ENCODE measurements around the gene DIO3. TPM values are rescaled to one million over a fixed set of nuclear protein-coding genes. Genes with fewer than 3 reads are reported as not detected.

The DIO3 gene
- total RNA-seq, 1 donor from 2014 or later = not detected

DNA sequence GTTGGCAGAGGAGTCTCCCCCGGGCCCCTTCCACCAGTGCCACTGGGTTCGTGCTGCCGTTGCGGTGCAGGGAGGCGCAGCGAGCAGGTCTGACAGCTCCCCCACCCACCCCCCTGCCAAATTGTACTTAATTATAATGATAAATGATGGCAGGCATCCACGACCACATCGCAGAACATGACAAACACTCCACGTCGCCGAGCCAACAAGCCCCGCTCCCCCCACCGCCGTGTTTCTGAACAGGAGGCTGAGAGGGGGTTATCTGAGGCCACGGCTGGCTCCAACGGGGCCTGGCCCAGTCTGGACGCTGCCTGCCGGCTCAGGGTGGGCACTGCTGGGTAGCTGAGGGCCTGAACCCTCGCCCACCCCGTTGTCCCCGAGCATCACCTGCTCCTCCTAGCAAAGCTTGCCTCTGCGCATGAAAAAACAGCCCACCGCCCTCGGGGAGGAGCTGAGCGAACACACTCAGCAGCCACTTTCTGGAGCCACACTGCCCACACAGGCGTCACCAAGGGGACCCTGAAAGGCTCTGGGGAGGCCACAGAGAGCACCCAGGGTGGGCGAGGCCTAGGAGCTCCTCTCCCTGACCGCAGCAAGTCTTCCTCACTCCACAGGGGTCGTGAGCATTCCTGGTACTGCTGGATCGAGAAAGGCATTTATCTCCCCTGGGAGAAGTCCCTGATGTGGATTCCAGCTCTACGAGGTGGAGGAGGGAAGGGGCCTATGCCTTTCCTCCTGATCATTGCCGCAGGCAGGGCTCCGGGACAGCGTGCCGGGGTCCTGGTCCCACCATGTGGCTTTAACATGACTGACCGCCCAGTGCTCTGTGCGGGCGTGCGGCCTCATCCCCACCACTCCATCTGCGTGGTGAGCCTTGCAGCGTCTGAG is 35.4 kb upstream of the DIO3 start:
- Mint-ChIP-seq H3K27ac (ENCODE audit: unreplicated experiment) (no peak overlapping the region), H3K4me1 (ENCODE audit: low read depth, unreplicated experiment) (no peaks in the 10 kb centered on the region), H3K9me3 (ENCODE audit: unreplicated experiment) (peaks cover 11% of the 10 kb centered on the region), H3K27me3 (ENCODE audit: unreplicated experiment) (peaks cover 5% of the 10 kb centered on the region), H3K36me3 (ENCODE audit: unreplicated experiment) (peaks cover 5% of the 10 kb centered on the region), H3K4me3 (ENCODE audit: unreplicated experiment) (no peak overlapping the region)
- no peak for DNase-seq
- TF ChIP-seq, protein P1, sequence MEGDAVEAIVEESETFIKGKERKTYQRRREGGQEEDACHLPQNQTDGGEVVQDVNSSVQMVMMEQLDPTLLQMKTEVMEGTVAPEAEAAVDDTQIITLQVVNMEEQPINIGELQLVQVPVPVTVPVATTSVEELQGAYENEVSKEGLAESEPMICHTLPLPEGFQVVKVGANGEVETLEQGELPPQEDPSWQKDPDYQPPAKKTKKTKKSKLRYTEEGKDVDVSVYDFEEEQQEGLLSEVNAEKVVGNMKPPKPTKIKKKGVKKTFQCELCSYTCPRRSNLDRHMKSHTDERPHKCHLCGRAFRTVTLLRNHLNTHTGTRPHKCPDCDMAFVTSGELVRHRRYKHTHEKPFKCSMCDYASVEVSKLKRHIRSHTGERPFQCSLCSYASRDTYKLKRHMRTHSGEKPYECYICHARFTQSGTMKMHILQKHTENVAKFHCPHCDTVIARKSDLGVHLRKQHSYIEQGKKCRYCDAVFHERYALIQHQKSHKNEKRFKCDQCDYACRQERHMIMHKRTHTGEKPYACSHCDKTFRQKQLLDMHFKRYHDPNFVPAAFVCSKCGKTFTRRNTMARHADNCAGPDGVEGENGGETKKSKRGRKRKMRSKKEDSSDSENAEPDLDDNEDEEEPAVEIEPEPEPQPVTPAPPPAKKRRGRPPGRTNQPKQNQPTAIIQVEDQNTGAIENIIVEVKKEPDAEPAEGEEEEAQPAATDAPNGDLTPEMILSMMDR (IDR thresholded peaks at IDR 0.05; ENCODE audit: partially characterized antibody, unreplicated experiment) = no peak

DNA sequence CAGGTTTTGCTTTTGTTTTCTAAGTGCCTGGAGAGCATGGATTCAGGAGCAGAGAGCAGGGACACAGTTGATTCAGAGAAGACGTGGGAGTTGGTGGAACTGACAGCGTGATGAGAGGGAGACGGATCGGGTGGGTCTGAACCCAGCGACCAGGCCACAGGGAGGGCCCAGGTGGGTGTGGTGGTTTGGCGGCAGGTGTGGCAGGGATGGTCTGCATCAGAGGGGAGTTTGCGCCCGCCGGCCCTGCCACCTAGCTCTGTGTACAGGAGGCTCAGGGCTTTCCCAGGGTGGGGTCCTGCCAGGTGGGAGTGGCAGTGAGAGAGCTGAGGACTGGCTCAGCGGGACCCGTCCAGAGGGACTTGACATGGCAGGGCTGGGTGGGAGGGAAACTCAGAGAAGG is 33.3 kb upstream of the DIO3 start:
- H3K9me3 Mint-ChIP-seq (ENCODE audit: unreplicated experiment) = peaks cover 12% of the 10 kb centered on the region
- DNase-seq = no peak
- TF ChIP-seq, protein P1 (IDR thresholded peaks at IDR 0.05; ENCODE audit: partially characterized antibody, unreplicated experiment) = no peak
- H3K4me1 Mint-ChIP-seq (ENCODE audit: low read depth, unreplicated experiment) = no peaks in the 10 kb centered on the region
- peak overlapping the region; percentile 23 for H3K27ac Mint-ChIP-seq (ENCODE audit: unreplicated experiment)
- H3K4me3 Mint-ChIP-seq (ENCODE audit: unreplicated experiment) = no peak overlapping the region
- H3K36me3 Mint-ChIP-seq (ENCODE audit: unreplicated experiment) = peaks cover 11% of the 10 kb centered on the region
- H3K27me3 Mint-ChIP-seq (ENCODE audit: unreplicated experiment) = peaks cover 10% of the 10 kb centered on the region

DNA sequence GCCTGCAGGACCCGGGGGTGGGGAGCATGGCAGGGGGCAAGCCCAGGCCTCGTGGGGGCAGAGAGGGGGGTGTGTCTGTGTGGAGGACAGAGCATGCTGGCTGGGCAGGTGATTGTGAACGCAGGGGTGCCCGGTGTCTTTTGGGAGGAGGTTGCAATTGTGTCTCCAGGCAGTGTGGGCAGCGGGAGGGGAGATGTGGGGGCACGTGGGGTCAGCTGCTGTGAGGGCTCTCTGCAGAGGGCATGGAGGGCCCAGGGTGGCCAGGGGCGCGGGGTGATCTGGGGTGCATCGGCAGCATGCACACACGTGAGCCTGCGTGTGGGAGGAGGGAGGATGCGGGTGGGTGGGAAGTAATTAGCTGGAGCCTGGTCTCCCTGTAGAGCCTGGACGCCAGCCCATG is 32.2 kb upstream of the DIO3 start:
- Mint-ChIP-seq H3K4me1 (ENCODE audit: low read depth, unreplicated experiment) (no peaks in the 10 kb centered on the region), H3K4me3 (ENCODE audit: unreplicated experiment) (no peak overlapping the region), H3K9me3 (ENCODE audit: unreplicated experiment) (peaks cover 9% of the 10 kb centered on the region), H3K27me3 (ENCODE audit: unreplicated experiment) (peaks cover 12% of the 10 kb centered on the region), H3K36me3 (ENCODE audit: unreplicated experiment) (peaks cover 6% of the 10 kb centered on the region), H3K27ac (ENCODE audit: unreplicated experiment) (no peak overlapping the region)
- no peak for DNase-seq
- TF ChIP-seq, protein P1 (IDR thresholded peaks at IDR 0.05; ENCODE audit: partially characterized antibody, unreplicated experiment) = no peak

DNA sequence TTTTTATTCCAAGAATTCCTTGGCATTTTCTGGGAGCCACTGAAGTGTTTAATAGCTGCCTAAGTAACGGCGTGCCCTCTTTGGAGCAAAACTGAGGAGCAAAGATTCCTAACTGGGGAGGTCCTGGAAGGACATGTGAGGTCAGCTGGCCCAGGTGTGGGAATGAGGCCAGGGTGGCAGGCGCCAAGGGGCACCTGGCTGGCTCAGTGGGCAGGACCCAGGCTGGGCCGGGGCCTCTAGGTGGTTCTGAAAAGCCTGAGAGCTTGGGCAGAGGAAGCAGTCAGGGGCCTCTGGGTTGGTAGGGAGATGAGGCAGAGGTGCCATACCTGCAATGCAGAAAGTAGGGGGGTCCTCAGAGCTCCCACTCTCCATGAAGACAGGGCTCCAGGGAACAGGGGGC is 27.1 kb upstream of the DIO3 start:
- TF ChIP-seq, protein P1 (IDR thresholded peaks at IDR 0.05; ENCODE audit: partially characterized antibody, unreplicated experiment) = no peak

DNA sequence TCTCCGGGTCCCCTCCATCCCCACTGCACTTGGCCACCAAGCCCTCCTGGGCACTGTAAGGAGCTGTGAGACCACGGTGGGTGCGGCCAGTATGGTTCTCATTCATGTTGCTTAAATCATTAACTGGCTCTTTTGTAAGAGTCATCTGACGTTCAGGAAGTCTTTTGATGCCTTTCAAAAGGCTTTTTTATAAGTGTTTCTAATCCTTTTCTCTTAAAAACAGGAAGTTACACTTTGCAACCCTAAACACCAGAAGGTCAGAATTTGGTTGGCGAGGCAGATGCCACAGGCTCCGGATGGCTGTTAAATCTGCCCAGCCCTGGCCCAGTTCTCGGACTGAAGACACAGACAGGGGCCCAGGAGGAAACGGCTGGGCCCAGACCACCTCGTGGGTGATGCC is 26.1 kb upstream of the DIO3 start:
- Mint-ChIP-seq H3K4me3 (ENCODE audit: unreplicated experiment) (no peak overlapping the region), H3K36me3 (ENCODE audit: unreplicated experiment) (peaks cover 10% of the 10 kb centered on the region), H3K27ac (ENCODE audit: unreplicated experiment) (no peak overlapping the region), H3K4me1 (ENCODE audit: low read depth, unreplicated experiment) (no peaks in the 10 kb centered on the region), H3K27me3 (ENCODE audit: unreplicated experiment) (peaks cover 14% of the 10 kb centered on the region), H3K9me3 (ENCODE audit: unreplicated experiment) (peaks cover 4% of the 10 kb centered on the region)
- no peak for DNase-seq
- TF ChIP-seq, protein P1 (IDR thresholded peaks at IDR 0.05; ENCODE audit: partially characterized antibody, unreplicated experiment) = no peak

More for the DNA sequence above, 27.1 kb upstream of the DIO3 start:
- Mint-ChIP-seq H3K4me3 (ENCODE audit: unreplicated experiment) (no peak overlapping the region), H3K4me1 (ENCODE audit: low read depth, unreplicated experiment) (no peaks in the 10 kb centered on the region), H3K9me3 (ENCODE audit: unreplicated experiment) (peaks cover 5% of the 10 kb centered on the region), H3K27me3 (ENCODE audit: unreplicated experiment) (peaks cover 14% of the 10 kb centered on the region), H3K27ac (ENCODE audit: unreplicated experiment) (no peak overlapping the region), H3K36me3 (ENCODE audit: unreplicated experiment) (peaks cover 6% of the 10 kb centered on the region)
- no peak for DNase-seq

Measured in glutamatergic neuron (in vitro differentiated cells).